GM19467 (cell line): ENCODE data around the gene PDXP.
"Not testable (repeated sequence)": the region's sequence is repeated elsewhere in the genome, so short reads cannot be mapped to it uniquely, and the experiment has no call there.

ENCODE experiments used
- ATAC-seq: cut with Tn5 transposase; IDR thresholded peaks from one replicate; pipeline ENCODE4 v1.9.1; 2021; ENCODE audit warnings: mild to moderate bottlenecking, moderate library complexity; ENCODE audit not compliant: unreplicated experiment

The PDXP gene

GRCh38 chr22:37672920-37673455, 14.5 kb downstream of the PDXP start:
- no peak for ATAC-seq

- no peak for ATAC-seq
Measured at GRCh38 chr22:37674248-37674647, 15.7 kb downstream of the PDXP start.

- ATAC-seq: no peak
Measured at GRCh38 chr22:37674951-37675929, 16.7 kb downstream of the PDXP start, which contains the start of gene LGALS1. Gene LGALS1 (plus strand): TSS chr22:37675636. CDS start chr22:37675703, 67 bp downstream.

GRCh38 chr22:37675930-37676735, 17.6 kb downstream of the PDXP start:
- peak; percentile 1 for ATAC-seq

GRCh38 chr22:37676736-37677492, 18.4 kb downstream of the PDXP start:
- ATAC-seq: peak; percentile 48

- peak; percentile 15 for ATAC-seq
Measured at GRCh38 chr22:37677493-37677974, 19.0 kb downstream of the PDXP start.

GRCh38 chr22:37678372-37678771, 19.8 kb downstream of the PDXP start:
- ATAC-seq: no peak

GRCh38 chr22:37679670-37680069, 21.1 kb downstream of the PDXP start:
- no peak for ATAC-seq

- no peak for ATAC-seq
Measured at GRCh38 chr22:37680191-37680851, 21.8 kb downstream of the PDXP start.

- ATAC-seq: no peak
Measured at GRCh38 chr22:37681001-37681424, 22.5 kb downstream of the PDXP start.

- ATAC-seq: no peak
Measured at GRCh38 chr22:37681556-37682049, 23.1 kb downstream of the PDXP start.

- no peak for ATAC-seq
Measured at GRCh38 chr22:37684803-37685615, 26.5 kb downstream of the PDXP start.

GRCh38 chr22:37686002-37686982, 27.8 kb downstream of the PDXP start, which contains the start of gene NOL12:
Gene NOL12 (plus strand): TSS chr22:37686343. CDS start chr22:37686393, 50 bp downstream.
- peak; percentile 63 for ATAC-seq

- no peak for ATAC-seq
Measured at GRCh38 chr22:37690407-37690806, 31.9 kb downstream of the PDXP start.

- ATAC-seq: no peak
Measured at GRCh38 chr22:37690901-37691504, 32.5 kb downstream of the PDXP start.

GRCh38 chr22:37692627-37693285, 34.2 kb downstream of the PDXP start:
- ATAC-seq: no peak

- ATAC-seq: not testable (repeated sequence)
Measured at GRCh38 chr22:37694131-37694530, 35.6 kb downstream of the PDXP start.
